HepG2 (cell line): ENCODE results near the gene MAN1A1. TPM values are rescaled to one million over a fixed set of nuclear protein-coding genes. Genes with fewer than 3 reads are reported as not detected.
A peak's percentile ranks its signal among the peaks of the same experiment; 100 is the strongest.

Experiments used
- AHR ChIP-seq: IDR thresholded peaks from 2 replicates; pipeline ENCODE4 v1.6.1; 2018; ENCODE audit warnings: missing genetic modification reagents, missing compliant biosample characterization
- DNMT1 ChIP-seq: sonication (generic); formaldehyde crosslinking; IDR thresholded peaks from 2 replicates; pipeline ENCODE4 v1.5.1; 2020; ENCODE audit warnings: mild to moderate bottlenecking, missing genetic modification reagents
- FOXO1 ChIP-seq: sonication (generic); formaldehyde crosslinking; IDR thresholded peaks from 2 replicates; pipeline ENCODE4 v1.4.0; 2020; ENCODE audit warnings: missing genetic modification reagents
- HMGXB4 ChIP-seq, 2 experiments: sonication (generic) in 1 of 2; formaldehyde crosslinking in 1 of 2; IDR thresholded peaks; 2 replicates each; pipeline versions ENCODE4 v1.4.0 to v1.6.1; 2018 to 2020; ENCODE audit warnings: missing genetic modification reagents in 2 of 2, borderline replicate concordance in 1 of 2, low read depth in 1 of 2, mild to moderate bottlenecking in 1 of 2, missing biosample characterization in 1 of 2
- MED8 ChIP-seq: sonication (generic); formaldehyde crosslinking; IDR thresholded peaks from 2 replicates; pipeline ENCODE4 v1.8.1; 2023; ENCODE audit warnings: mild to moderate bottlenecking, missing genetic modification reagents; ENCODE audit not compliant: insufficient replicate concordance
- PATZ1 ChIP-seq: sonication (generic); formaldehyde crosslinking; IDR thresholded peaks from 2 replicates; pipeline ENCODE4 v1.4.0; 2020; ENCODE audit warnings: missing genetic modification reagents
- POLR2AphosphoS5 ChIP-seq: IDR thresholded peaks from 2 replicates; pipeline ENCODE4 v1.6.1; 2012; ENCODE audit warnings: low read depth, low read length
- SMAD3 ChIP-seq: sonication (generic); formaldehyde crosslinking; IDR thresholded peaks from 2 replicates; pipeline ENCODE4 v1.4.0; 2020; ENCODE audit warnings: missing genetic modification reagents
- ZBTB20 ChIP-seq: sonication (generic); formaldehyde crosslinking; IDR thresholded peaks from 2 replicates; pipeline ENCODE4 v1.8.1; 2023; ENCODE audit warnings: missing genetic modification reagents, low read depth, mild to moderate bottlenecking, borderline replicate concordance
- ZFP90 ChIP-seq: sonication (generic); formaldehyde crosslinking; IDR thresholded peaks from 2 replicates; pipeline ENCODE4 v1.8.0; 2022; ENCODE audit warnings: missing genetic modification reagents, mild to moderate bottlenecking, inconsistent platforms, borderline replicate concordance
- ZMAT5 ChIP-seq: sonication (generic); formaldehyde crosslinking; IDR thresholded peaks from 2 replicates; pipeline ENCODE4 v1.5.0; 2020; ENCODE audit warnings: mild to moderate bottlenecking, low read depth, missing genetic modification reagents, borderline replicate concordance
- ZNF12 ChIP-seq: sonication (generic); formaldehyde crosslinking; IDR thresholded peaks from 2 replicates; pipeline ENCODE4 v1.5.0; 2020; ENCODE audit warnings: missing genetic modification reagents
- ZNF3 ChIP-seq: IDR thresholded peaks from 2 replicates; pipeline ENCODE4 v1.7.0; 2017; ENCODE audit warnings: inconsistent platforms
- ZNF354B ChIP-seq: sonication (generic); formaldehyde crosslinking; IDR thresholded peaks from 2 replicates; pipeline ENCODE4 v1.8.0; 2022; ENCODE audit warnings: mild to moderate bottlenecking, missing genetic modification reagents
- ZNF382 ChIP-seq: sonication (generic); formaldehyde crosslinking; IDR thresholded peaks from 2 replicates; pipeline ENCODE4 v1.5.0; 2020; ENCODE audit warnings: missing genetic modification reagents, mild to moderate bottlenecking, borderline replicate concordance
- ZNF616 ChIP-seq: sonication (generic); formaldehyde crosslinking; IDR thresholded peaks from 2 replicates; pipeline ENCODE4 v1.5.0; 2020; ENCODE audit warnings: low read depth, mild to moderate bottlenecking, missing genetic modification reagents
- ZNF7 ChIP-seq: IDR thresholded peaks from 2 replicates; pipeline ENCODE4 v1.6.1; 2016; ENCODE audit warnings: missing biosample characterization, missing genetic modification reagents
- ZXDC ChIP-seq: sonication (generic); formaldehyde crosslinking; IDR thresholded peaks from 2 replicates; pipeline ENCODE4 v1.5.0; 2020; ENCODE audit warnings: mild to moderate bottlenecking, missing genetic modification reagents
- polyA plus RNA-seq, 8 experiments: library from polyadenylated mRNA; depleted of rRNA in 3 of 8; stranded (reverse) in 7 of 8; unstranded in 1 of 8; fragments of >200 nt; fragmentation: Illumina TruSeq in 4 of 8; extraction: Trizol in 4 of 8; gene quantifications; 2 replicates each; pipeline versions ENCODE4 v1.2.1 to v1.2.3, GENCODE V29; 2011 to 2016; ENCODE audit warnings: low read depth in 4 of 8, missing spikeins in 1 of 8, mixed read lengths in 1 of 8; ENCODE audit not compliant: insufficient read depth in 1 of 8
- total RNA-seq, 5 experiments: library from RNA; depleted of rRNA; stranded (reverse); fragments of >200 nt; fragmentation: Illumina TruSeq; extraction: Trizol; gene quantifications; 2 replicates each; pipeline ENCODE4 v1.2.3, GENCODE V29; 2016; ENCODE audit warnings: low read depth in 1 of 5
- TF ChIP-seq, protein P1 (sequence below): sonication (generic); formaldehyde crosslinking; IDR thresholded peaks from 2 replicates; pipeline ENCODE4 v1.4.0; 2020; ENCODE audit warnings: mild to moderate bottlenecking, low read depth, missing genetic modification reagents

Gene MAN1A1
- total and polyA plus RNA-seq, 2 of the 13 experiments (the other 11 are each of a cell fraction or from before 2014, with no cell fraction given) = 156 to 236 TPM

DNA sequence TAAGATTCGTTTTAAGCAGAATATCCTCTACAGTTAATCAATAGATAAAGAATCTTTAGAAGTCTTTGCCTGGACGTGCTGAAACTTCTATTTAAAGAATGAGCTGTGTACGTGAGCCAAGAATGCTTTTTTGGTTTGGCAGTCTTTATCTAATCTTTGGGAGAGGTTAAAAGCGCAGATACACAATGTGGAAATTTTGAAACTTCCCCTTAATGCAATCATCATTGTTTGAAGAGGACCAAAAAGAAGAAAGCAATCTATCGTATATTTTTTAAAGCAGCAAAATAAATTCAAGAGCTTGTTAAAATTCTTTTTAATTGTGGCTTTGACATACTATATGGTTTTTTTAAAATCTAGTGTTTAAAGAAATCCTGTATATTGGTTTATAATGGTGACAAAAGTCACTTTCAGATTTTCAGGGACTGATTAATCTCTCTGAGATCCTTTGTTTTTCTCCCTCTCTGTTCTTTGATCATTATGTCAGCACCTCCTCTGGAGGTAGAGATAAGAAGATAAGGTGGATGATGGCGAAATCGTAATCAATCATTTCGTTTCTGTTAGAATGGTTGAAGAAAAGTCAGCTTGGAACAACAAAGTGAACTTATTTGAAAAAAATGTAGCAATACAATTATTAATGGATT, 179.0 kb downstream of the MAN1A1 start (continued):
- TF ChIP-seq ZXDC (no peak), ZNF7 (CRISPR knock-in tag) (no peak), MED8 (CRISPR knock-in tag) (peak; percentile 93), POLR2AphosphoS5 (no peak), ZNF616 (CRISPR knock-in tag) (no peak), ZMAT5 (CRISPR knock-in tag) (no peak), ZNF12 (CRISPR knock-in tag) (no peak), ZNF382 (CRISPR knock-in tag) (no peak), FOXO1 (peak; percentile 62; the same call in 1 of the 2 replicates), ZFP90 (no peak), DNMT1 (CRISPR knock-in tag) (no peak), HMGXB4 (CRISPR knock-in tag; IDR thresholded peaks at IDR 0.05; ENCODE audit: borderline replicate concordance in 1 of 2, low read depth in 1 of 2) (0 out of 4 replicates have a peak, but pooled peaks of 1 of the 2 experiments have one; percentile 32), ZNF3 (CRISPR knock-in tag) (no peak), PATZ1 (CRISPR knock-in tag) (peak; percentile 10; the same call in 1 of the 2 replicates), ZBTB20 (CRISPR knock-in tag) (peak; percentile 50; the same call in 1 of the 2 replicates), AHR (CRISPR knock-in tag) (no peak), ZNF354B (CRISPR knock-in tag) (0 out of 2 replicates have a peak, but pooled peaks have one; percentile 16), SMAD3 (CRISPR knock-in tag) (no peak)
- TF ChIP-seq, protein P1, sequence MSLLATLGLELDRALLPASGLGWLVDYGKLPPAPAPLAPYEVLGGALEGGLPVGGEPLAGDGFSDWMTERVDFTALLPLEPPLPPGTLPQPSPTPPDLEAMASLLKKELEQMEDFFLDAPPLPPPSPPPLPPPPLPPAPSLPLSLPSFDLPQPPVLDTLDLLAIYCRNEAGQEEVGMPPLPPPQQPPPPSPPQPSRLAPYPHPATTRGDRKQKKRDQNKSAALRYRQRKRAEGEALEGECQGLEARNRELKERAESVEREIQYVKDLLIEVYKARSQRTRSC (CRISPR knock-in tag) = no peak
